NT2/D1 (cell line): ENCODE measurements around the gene OR2AG2.

Experiments used
- SUZ12 ChIP-seq: IDR thresholded peaks from 2 replicates; pipeline ENCODE4 v1.6.1; 2011; ENCODE audit not compliant: insufficient read length, insufficient read depth; ENCODE audit errors: extremely low read depth
- YY1 ChIP-seq: IDR thresholded peaks from 2 replicates; pipeline ENCODE4 v1.6.1; 2011; ENCODE audit not compliant: insufficient read length, insufficient read depth
- ZNF274 ChIP-seq: IDR thresholded peaks from 2 replicates; pipeline ENCODE4 v1.6.1; 2011; ENCODE audit warnings: mild to moderate bottlenecking, low read depth, low read length

- TF ChIP-seq ZNF274 (no peak), YY1 (no peak), SUZ12 (no peak)
Observed at GRCh38 chr11:6771926-6772893, at the start of gene OR2AG2.
